ENCODE measurements around the gene SMTNL1.

The SMTNL1 gene

GRCh38 chr11:57549983-57550382, 12.6 kb downstream of the SMTNL1 start:
- Mint-ChIP-seq H3K27ac (no peak overlapping the region), H3K4me1 (peaks cover 18% of the 10 kb centered on the region), H3K27me3 (no peaks in the 10 kb centered on the region), H3K4me3 (no peak overlapping the region), H3K9me3 (no peaks in the 10 kb centered on the region)
- DNase-seq = no peak
- no peak for ATAC-seq

- ATAC-seq = no peak
- H3K4me1 Mint-ChIP-seq = peaks cover 17% of the 10 kb centered on the region
- H3K9me3 Mint-ChIP-seq = no peaks in the 10 kb centered on the region
- H3K27me3 Mint-ChIP-seq = no peaks in the 10 kb centered on the region
- H3K4me3 Mint-ChIP-seq = no peak overlapping the region
- no peak overlapping the region for H3K27ac Mint-ChIP-seq
- DNase-seq = no peak
Observed at GRCh38 chr11:57551941-57552340, 14.5 kb downstream of the SMTNL1 start.

- H3K4me1 Mint-ChIP-seq = peaks cover 11% of the 10 kb centered on the region
- H3K27me3 Mint-ChIP-seq = no peaks in the 10 kb centered on the region
- no peaks in the 10 kb centered on the region for H3K9me3 Mint-ChIP-seq
- no peak overlapping the region for H3K27ac Mint-ChIP-seq
- no peak for DNase-seq
- ATAC-seq = no peak
- no peak overlapping the region for H3K4me3 Mint-ChIP-seq
Observed at GRCh38 chr11:57552479-57552878, 15.1 kb downstream of the SMTNL1 start.

GRCh38 chr11:57555393-57555792, 18.0 kb downstream of the SMTNL1 start:
- peaks cover 5% of the 10 kb centered on the region for H3K4me1 Mint-ChIP-seq
- no peaks in the 10 kb centered on the region for H3K9me3 Mint-ChIP-seq
- no peak for DNase-seq
- H3K27ac Mint-ChIP-seq = peak overlapping the region in 1 of 2 donors; percentile 68
- no peak overlapping the region for H3K4me3 Mint-ChIP-seq
- no peak for ATAC-seq
- H3K27me3 Mint-ChIP-seq = no peaks in the 10 kb centered on the region

GRCh38 chr11:57556041-57556440, 18.6 kb downstream of the SMTNL1 start:
- ATAC-seq (no peak), DNase-seq (no peak)
- Mint-ChIP-seq H3K4me3 (no peak overlapping the region), H3K27ac (peak overlapping the region in 1 of 2 donors; percentile 63), H3K27me3 (no peaks in the 10 kb centered on the region), H3K9me3 (no peaks in the 10 kb centered on the region), H3K4me1 (peaks cover 7% of the 10 kb centered on the region)

- H3K27ac Mint-ChIP-seq = no peak overlapping the region
Observed at GRCh38 chr11:57560146-57560545, 22.8 kb downstream of the SMTNL1 start.

GRCh38 chr11:57562596-57562995, 25.2 kb downstream of the SMTNL1 start:
- ATAC-seq (no peak), DNase-seq (no peak)
- Mint-ChIP-seq H3K4me3 (peak overlapping the region; percentile 12 to 39), H3K27me3 (no peaks in the 10 kb centered on the region), H3K9me3 (no peaks in the 10 kb centered on the region), H3K4me1 (peaks cover 57% of the 10 kb centered on the region), H3K27ac (peak overlapping the region; percentile 81 to 96)

More at GRCh38 chr11:57560146-57560545, 22.8 kb downstream of the SMTNL1 start:
- H3K4me3 Mint-ChIP-seq = no peak overlapping the region
- ATAC-seq (no peak), DNase-seq (no peak)
- H3K9me3 Mint-ChIP-seq = no peaks in the 10 kb centered on the region
- peaks cover 48% of the 10 kb centered on the region for H3K4me1 Mint-ChIP-seq
- H3K27me3 Mint-ChIP-seq = no peaks in the 10 kb centered on the region

GRCh38 chr11:57566005-57566904, 28.9 kb downstream of the SMTNL1 start:
- DNase-seq (peak; percentile 29 to 55), ATAC-seq (peak; percentile 47)
- H3K27ac Mint-ChIP-seq = peak overlapping the region; percentile 99
- H3K4me3 Mint-ChIP-seq = peak overlapping the region; percentile 97 to 98
- H3K4me1 Mint-ChIP-seq = peaks cover 62% of the 10 kb centered on the region
- H3K27me3 Mint-ChIP-seq = no peaks in the 10 kb centered on the region
- no peaks in the 10 kb centered on the region for H3K9me3 Mint-ChIP-seq

- peaks cover 62% of the 10 kb centered on the region for H3K4me1 Mint-ChIP-seq
- H3K27me3 Mint-ChIP-seq = no peaks in the 10 kb centered on the region
Observed at GRCh38 chr11:57566905-57567514, 29.6 kb downstream of the SMTNL1 start.

GRCh38 chr11:57567515-57568329, 30.3 kb downstream of the SMTNL1 start, which contains the start of gene UBE2L6:
Gene UBE2L6, minus strand, starts transcription at chr11:57567672. Its CDS starts 61 bp downstream, at chr11:57567611.
- no peaks in the 10 kb centered on the region for H3K27me3 Mint-ChIP-seq
- no peaks in the 10 kb centered on the region for H3K9me3 Mint-ChIP-seq
- DNase-seq (peak; percentile 90 to 91), ATAC-seq (peak; percentile 88)
- H3K27ac Mint-ChIP-seq = peak within 1 kb of the TSS; percentile 99
- H3K4me3 Mint-ChIP-seq = peak within 1 kb of the TSS; percentile 97 to 98
- peaks cover 55% of the 10 kb centered on the region for H3K4me1 Mint-ChIP-seq

More at GRCh38 chr11:57566905-57567514, 29.6 kb downstream of the SMTNL1 start:
- Mint-ChIP-seq H3K9me3 (no peaks in the 10 kb centered on the region), H3K27ac (peak overlapping the region; percentile 99), H3K4me3 (peak overlapping the region; percentile 97 to 98)
- DNase-seq = peak in 1 of 2 donors; percentile 36
- peak; percentile 1 for ATAC-seq

- Mint-ChIP-seq H3K9me3 (no peaks in the 10 kb centered on the region), H3K4me3 (peak overlapping the region; percentile 97 to 98), H3K27ac (peak overlapping the region; percentile 99), H3K27me3 (no peaks in the 10 kb centered on the region), H3K4me1 (peaks cover 49% of the 10 kb centered on the region)
- no peak for DNase-seq
- ATAC-seq = peak; percentile 38
Observed at GRCh38 chr11:57568330-57568766, 31.0 kb downstream of the SMTNL1 start.

GRCh38 chr11:57571606-57572005, 34.2 kb downstream of the SMTNL1 start:
- no peak for ATAC-seq
- peaks cover 7% of the 10 kb centered on the region for H3K27me3 Mint-ChIP-seq
- peak overlapping the region; percentile 19 to 85 for H3K27ac Mint-ChIP-seq
- DNase-seq = no peak
- H3K4me3 Mint-ChIP-seq = no peak overlapping the region
- no peaks in the 10 kb centered on the region for H3K9me3 Mint-ChIP-seq
- peaks cover 22% of the 10 kb centered on the region for H3K4me1 Mint-ChIP-seq

- H3K4me1 Mint-ChIP-seq = peaks cover 13% of the 10 kb centered on the region
- no peak for DNase-seq
- no peak overlapping the region for H3K27ac Mint-ChIP-seq
- no peak for ATAC-seq
- no peaks in the 10 kb centered on the region for H3K9me3 Mint-ChIP-seq
- H3K4me3 Mint-ChIP-seq = no peak overlapping the region
- peaks cover 7% of the 10 kb centered on the region for H3K27me3 Mint-ChIP-seq
Observed at GRCh38 chr11:57574061-57574460, 36.7 kb downstream of the SMTNL1 start.

GRCh38 chr11:57584341-57584740, 46.9 kb downstream of the SMTNL1 start:
- no peak overlapping the region for H3K27ac Mint-ChIP-seq
- no peaks in the 10 kb centered on the region for H3K27me3 Mint-ChIP-seq
- H3K4me1 Mint-ChIP-seq = peaks cover 6% of the 10 kb centered on the region
- H3K9me3 Mint-ChIP-seq = no peaks in the 10 kb centered on the region
- no peak for DNase-seq
- ATAC-seq = no peak
- H3K4me3 Mint-ChIP-seq = no peak overlapping the region

- DNase-seq (no peak), ATAC-seq (peak; percentile 37)
- Mint-ChIP-seq H3K27me3 (no peaks in the 10 kb centered on the region), H3K4me1 (peaks cover 6% of the 10 kb centered on the region), H3K9me3 (no peaks in the 10 kb centered on the region), H3K4me3 (no peak overlapping the region), H3K27ac (no peak overlapping the region)
Observed at GRCh38 chr11:57585301-57585700, 47.9 kb downstream of the SMTNL1 start.

Data from stimulated activated naive CD8-positive, alpha-beta T cell treated with anti-CD3 and anti-CD28 coated beads, Interleukin-15, amount 100 ng/mL, for 72 hours (primary cell).